Measurements from ENCODE around the gene USP32. TPM values are rescaled to one million over a fixed set of nuclear protein-coding genes. Genes with fewer than 3 reads are reported as not detected.
A peak's percentile ranks its signal among the peaks of the same experiment; 100 is the strongest.
"Not testable (repeated sequence)": the region's sequence is repeated elsewhere in the genome, so short reads cannot be mapped to it uniquely, and the experiment has no call there.

The USP32 gene
- total RNA-seq, 1 donor from 2014 or later = 39.0 TPM

- no peak for DNase-seq (ENCODE audit: low spot score)
Measured at GRCh38 chr17:60332574-60332973, 59.4 kb downstream of the USP32 start.

- DNase-seq (ENCODE audit: low spot score) = no peak
Measured at GRCh38 chr17:60330731-60331130, 61.2 kb downstream of the USP32 start.

DNA sequence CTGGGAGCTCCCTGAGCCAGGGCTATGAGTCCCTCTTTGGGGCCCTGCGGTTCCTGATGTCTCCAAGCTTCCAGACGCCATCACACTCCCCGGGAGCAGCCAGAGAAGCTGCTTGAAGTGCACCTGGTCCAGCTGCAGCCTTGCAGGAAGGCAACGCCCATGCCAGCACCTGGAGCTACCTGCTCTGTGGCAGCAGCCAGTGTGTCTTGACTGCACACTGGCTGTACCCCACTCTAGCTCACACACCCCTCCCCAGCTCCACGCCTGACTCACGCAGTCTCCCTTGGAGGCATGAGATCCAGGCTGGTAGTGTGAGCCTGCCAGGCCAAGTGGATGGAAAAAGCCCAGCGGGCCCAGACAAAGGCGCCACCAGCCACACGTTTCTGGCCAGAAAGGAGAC, 63.3 kb downstream of the USP32 start:
- DNase-seq (ENCODE audit: low spot score) = no peak

- DNase-seq (ENCODE audit: low spot score) = no peak
Measured at GRCh38 chr17:60327901-60328273, 64.0 kb downstream of the USP32 start.

DNA sequence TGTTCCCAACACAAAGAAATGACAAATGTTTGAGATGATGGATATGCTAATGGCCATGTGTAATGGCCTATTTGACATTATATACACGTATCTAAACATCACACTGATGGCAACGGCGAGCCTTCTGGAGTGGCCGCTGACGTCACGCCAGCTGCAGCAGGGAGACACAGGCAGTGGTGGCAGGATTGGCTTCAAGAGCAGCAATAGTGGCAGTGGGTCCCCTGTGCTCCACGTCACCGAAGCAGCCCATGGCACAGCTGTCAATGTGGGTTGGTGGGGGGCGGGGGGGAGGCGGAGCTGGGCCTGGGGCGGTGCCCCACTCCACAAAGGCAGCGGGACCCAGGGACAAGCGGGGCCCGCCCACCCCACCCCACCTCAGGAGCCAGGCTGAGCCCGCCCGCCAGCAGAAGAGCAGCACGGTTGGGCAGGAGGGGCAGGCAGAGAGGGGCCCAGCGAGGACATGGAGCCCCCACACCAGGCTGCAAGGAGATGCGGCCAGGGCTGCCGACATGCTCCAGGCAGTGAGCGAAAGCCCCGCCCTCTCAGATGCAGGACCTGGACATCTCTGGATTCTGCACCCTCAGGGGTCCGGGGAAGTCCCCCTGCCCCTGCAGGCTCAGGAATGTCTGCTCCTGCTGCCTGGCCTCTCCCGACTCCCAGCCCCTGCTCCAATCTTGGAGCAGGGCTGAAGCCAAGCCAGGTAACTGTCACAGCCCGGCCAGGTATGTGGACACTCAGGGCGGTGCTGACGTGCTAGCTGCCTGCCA, 64.6 kb downstream of the USP32 start:
- DNase-seq (ENCODE audit: low spot score) = no peak

DNA sequence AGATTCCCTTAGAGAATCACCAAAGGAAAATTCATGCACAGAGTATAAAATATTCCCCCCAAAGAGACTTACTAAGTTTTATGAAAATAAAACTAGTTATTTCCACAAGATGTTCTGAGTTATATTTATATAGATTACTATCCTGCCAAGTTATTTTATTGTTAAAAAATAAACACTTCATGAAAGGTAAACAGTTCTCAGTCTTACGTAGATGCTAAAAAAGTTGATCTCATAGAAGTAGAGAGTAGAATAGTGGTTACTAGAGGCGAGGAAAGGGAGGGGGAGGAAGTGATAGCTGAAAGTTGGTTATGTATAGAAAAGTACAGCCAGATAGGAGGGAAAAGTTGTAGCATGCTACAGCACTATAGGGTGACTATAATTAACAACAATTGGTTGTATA, 65.2 kb downstream of the USP32 start:
- DNase-seq (ENCODE audit: low spot score) = no peak

DNA sequence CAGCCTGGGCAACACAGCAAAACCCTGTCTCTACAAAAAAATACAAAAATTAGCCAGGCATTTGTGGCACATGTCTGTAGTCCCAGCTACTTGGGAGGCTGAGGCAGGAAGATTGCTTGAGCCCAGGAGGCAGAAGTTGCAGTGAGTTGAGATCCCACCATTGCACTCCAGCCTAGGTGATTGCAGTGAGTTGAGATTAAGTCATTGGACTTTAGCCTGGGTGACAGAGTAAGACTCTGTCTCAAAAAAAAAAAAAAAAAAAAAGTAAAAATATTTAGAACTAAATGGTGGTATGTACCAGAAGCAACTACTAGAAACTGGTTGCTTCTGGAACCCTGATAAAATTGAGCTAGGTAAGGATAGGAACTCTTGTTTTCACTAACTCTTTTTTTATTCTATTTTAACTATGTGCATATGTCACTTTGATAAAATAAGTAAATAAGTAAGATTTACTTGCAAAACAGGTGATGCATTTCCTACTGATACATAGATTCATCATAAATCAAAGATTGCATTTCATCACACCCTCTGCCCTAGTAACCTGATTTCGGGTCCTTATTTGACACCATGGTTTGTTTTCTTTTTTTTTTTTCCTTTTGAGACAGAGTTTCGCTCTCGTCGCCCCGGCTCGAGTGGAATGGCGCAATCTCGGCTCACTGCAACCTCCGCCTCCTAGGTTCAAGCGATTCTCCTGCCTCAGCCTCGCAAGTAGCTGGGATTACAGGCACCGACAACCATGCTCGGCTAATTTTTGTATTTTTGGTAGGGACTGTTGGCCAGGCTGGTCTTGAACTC, 66.0 kb downstream of the USP32 start:
- DNase-seq (ENCODE audit: low spot score) = no peak

DNA sequence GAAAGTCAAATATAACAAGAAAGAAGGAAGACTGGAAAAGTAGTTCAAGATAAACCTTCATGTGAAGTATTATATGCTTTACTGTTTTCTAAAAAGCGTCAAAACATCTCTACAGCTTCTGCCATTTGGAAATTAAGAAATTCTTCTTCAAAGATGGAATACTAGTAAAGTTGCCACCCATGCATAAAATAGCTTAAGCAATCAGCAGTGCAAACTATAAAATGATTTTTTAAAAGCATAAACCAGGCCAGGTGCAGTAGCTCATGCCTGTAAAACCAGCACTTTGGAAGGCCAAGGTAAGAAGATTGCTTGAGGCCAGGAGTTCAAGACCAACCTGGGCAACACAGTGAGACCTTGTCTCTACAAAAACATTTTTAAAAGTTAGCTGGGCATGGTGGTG, 68.2 kb downstream of the USP32 start:
- no peak for DNase-seq (ENCODE audit: low spot score)

GRCh38 chr17:60322056-60322387, 69.9 kb downstream of the USP32 start:
- no peak for DNase-seq (ENCODE audit: low spot score)

DNA sequence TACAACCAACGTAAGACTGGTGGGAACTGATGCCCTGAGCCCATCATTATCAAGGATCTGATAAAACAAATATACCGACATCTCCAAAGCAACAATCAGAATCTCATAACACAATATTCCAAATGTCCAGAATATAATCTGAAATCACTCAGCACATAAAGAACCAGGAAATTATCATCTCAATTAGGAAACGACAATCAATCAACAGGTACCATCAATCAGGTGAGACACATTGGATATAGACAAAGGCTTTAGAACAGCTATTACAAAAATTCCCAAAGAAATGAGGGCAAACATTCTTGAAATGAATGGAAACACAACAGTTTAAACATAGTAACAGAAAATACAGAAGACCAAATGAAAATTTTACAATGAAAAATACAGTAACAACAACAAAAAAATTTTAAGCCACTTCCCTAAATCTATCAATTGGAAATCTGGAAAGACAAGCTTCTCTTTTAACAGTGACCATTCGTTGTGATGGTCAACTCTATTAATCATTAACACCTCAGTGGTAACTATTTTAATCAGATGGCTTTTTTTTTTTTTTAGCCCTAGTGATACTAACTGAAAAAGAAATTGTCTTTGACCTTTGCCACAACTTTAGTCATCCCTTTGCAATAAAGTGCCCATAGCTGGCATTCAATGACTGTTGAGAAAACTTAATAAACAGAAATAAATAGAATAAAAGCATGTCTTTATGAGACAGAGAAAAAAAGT, 70.4 kb downstream of the USP32 start:
- DNase-seq (ENCODE audit: low spot score) = no peak

- no peak for DNase-seq (ENCODE audit: low spot score)
Measured at GRCh38 chr17:60318830-60319229, 73.1 kb downstream of the USP32 start.

DNA sequence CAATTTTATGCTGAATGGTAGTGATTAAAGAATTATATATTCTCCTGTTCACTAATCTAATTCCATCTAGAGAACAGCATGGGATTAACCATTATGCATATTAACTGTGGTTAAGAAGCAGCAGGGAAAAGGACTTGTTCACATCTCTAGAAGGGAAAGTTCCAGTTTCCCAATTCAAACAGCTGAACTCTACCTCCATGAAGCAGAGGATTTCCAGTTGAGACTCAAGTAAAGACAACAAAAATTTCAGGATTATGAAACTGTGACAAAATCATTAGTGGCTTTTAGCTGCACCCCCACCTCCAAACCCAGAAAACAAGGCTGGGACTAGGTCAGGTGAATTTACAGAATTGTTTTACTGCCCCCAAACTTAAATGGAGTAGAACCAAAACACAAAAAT, 73.6 kb downstream of the USP32 start:
- DNase-seq (ENCODE audit: low spot score) = no peak

GRCh38 chr17:60315650-60316049, 76.3 kb downstream of the USP32 start:
- no peak for DNase-seq (ENCODE audit: low spot score)

GRCh38 chr17:60314900-60315299, 77.0 kb downstream of the USP32 start:
- DNase-seq (ENCODE audit: low spot score) = not testable (repeated sequence)

GRCh38 chr17:60314423-60314822, 77.5 kb downstream of the USP32 start:
- no peak for DNase-seq (ENCODE audit: low spot score)

- DNase-seq (ENCODE audit: low spot score) = no peak
Measured at GRCh38 chr17:60311936-60312335, 80.0 kb downstream of the USP32 start.

DNA sequence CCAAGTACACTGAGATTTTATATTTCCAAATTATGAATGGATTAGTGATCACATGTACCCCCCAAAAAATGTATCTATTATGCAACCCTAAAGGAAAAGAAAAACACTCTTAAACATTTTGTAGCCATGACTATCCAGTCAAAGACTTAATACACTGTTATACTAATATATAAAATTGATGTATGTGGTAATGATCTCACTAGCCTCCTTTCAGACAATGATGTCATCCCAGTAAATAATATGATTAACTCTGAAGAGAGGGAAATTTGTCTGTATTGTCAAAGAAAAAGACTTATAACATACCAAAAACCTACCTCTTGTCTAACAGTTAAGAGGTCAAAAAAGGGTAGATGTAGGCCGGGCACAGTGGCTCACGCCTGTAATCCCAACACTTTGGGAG, 80.7 kb downstream of the USP32 start:
- no peak for DNase-seq (ENCODE audit: low spot score)

DNA sequence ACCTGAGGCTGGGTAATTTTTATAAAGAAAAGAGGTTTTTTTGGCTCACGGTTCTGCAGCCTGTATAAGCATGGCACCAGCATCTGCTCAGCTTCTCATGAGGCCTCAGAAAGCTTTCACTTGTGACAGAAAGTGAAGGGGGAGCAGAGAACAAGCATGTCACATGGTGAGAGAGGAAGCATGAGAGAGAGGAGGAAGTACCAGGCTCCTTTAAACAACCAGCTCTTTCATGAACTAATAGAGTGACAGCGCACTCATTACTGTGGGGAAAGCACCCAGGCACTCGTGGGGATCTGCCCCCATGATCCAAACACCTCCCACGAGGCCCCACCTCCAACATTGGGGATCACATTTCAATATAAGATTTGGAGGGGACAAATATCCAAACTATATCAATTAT, 86.8 kb downstream of the USP32 start:
- DNase-seq (ENCODE audit: low spot score) = peak; percentile 17

GRCh38 chr17:60304502-60304901, 87.4 kb downstream of the USP32 start:
- DNase-seq (ENCODE audit: low spot score) = no peak

GRCh38 chr17:60303406-60304099, 88.4 kb downstream of the USP32 start:
- DNase-seq (ENCODE audit: low spot score) = no peak

DNA sequence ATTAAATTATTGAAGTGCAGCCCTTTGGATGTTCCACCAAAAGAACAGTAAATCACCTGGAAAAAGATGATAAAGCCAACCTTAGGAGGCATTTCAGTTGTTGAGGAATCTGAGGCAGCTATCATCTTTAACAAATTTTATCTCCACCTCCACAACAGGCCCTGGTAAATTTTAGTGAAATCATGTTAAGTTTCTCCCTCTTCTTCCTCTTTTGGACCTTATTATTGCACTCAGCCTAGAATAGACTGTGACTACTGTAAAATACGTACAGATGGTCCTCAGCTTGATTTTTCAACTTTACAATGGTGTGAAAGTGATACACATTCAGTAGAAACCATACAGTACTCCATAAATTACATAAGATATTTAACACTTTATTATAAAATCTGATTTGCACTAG, 90.3 kb downstream of the USP32 start:
- DNase-seq (ENCODE audit: low spot score) = no peak

DNA sequence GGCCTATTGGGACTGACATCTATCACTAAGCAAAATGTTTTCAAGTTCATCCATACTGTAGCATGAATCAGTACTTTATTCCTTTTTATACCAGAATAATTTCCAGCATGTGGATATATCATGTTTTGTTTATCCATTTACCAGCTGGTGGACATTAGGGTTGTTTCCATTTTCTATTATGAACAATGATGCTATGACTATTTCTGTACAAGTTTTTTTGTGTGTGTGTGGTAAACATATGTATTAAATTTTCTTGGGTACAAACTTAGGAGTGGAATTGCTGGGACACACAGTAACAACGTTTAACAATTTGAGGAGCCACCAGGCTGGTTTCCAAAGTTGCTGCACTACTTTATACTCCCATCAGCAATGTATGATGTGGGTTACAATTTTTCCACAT, 91.0 kb downstream of the USP32 start:
- DNase-seq (ENCODE audit: low spot score) = no peak
